NCI-H2029 treated with DMSO at 0.1 percent for 48 hours (cell line): ENCODE results near the gene CHCHD6.
"Not testable (repeated sequence)": the region's sequence is repeated elsewhere in the genome, so short reads cannot be mapped to it uniquely, and the experiment has no call there.

Experiments
- DNase-seq: peaks from one replicate; lab custom pipeline; 2025; lab: John Stamatoyannopoulos, UW

The CHCHD6 gene

GRCh38 chr3:126766653-126767052, 62.6 kb downstream of the CHCHD6 start:
- DNase-seq = no peak

- DNase-seq = no peak
These were observed 64.9 kb downstream of the CHCHD6 start for GRCh38 chr3:126768903-126769302.

GRCh38 chr3:126770096-126770495, 66.1 kb downstream of the CHCHD6 start:
- DNase-seq = no peak

GRCh38 chr3:126773167-126773566, 69.1 kb downstream of the CHCHD6 start:
- DNase-seq = no peak

- DNase-seq = no peak
These were observed 69.7 kb downstream of the CHCHD6 start for GRCh38 chr3:126773783-126774182.

GRCh38 chr3:126777366-126777765, 73.3 kb downstream of the CHCHD6 start:
- DNase-seq = no peak

GRCh38 chr3:126780666-126781065, 76.6 kb downstream of the CHCHD6 start:
- DNase-seq = no peak

- no peak for DNase-seq
These were observed 77.4 kb downstream of the CHCHD6 start for GRCh38 chr3:126781406-126781805.

GRCh38 chr3:126781889-126782491, 78.0 kb downstream of the CHCHD6 start:
- no peak for DNase-seq

GRCh38 chr3:126782536-126782935, 78.5 kb downstream of the CHCHD6 start:
- no peak for DNase-seq

- no peak for DNase-seq
These were observed 80.2 kb downstream of the CHCHD6 start for GRCh38 chr3:126784254-126784653.

GRCh38 chr3:126791320-126791719, 87.3 kb downstream of the CHCHD6 start:
- not testable (repeated sequence) for DNase-seq

- DNase-seq = no peak
These were observed 89.0 kb downstream of the CHCHD6 start for GRCh38 chr3:126792998-126793397.

GRCh38 chr3:126797563-126797962, 93.5 kb downstream of the CHCHD6 start:
- no peak for DNase-seq

- DNase-seq = no peak
These were observed 94.5 kb downstream of the CHCHD6 start for GRCh38 chr3:126798521-126798920.

GRCh38 chr3:126799099-126799498, 95.1 kb downstream of the CHCHD6 start:
- no peak for DNase-seq

GRCh38 chr3:126801312-126801711, 97.3 kb downstream of the CHCHD6 start:
- not testable (repeated sequence) for DNase-seq

- no peak for DNase-seq
These were observed 103.8 kb downstream of the CHCHD6 start for GRCh38 chr3:126807795-126808194.

GRCh38 chr3:126811530-126811929, 107.5 kb downstream of the CHCHD6 start:
- no peak for DNase-seq

- no peak for DNase-seq
These were observed 112.3 kb downstream of the CHCHD6 start for GRCh38 chr3:126816298-126816697.

GRCh38 chr3:126816986-126817777, 113.1 kb downstream of the CHCHD6 start:
- peak; percentile 90 for DNase-seq

GRCh38 chr3:126817781-126818180, 113.7 kb downstream of the CHCHD6 start:
- no peak for DNase-seq

- no peak for DNase-seq
These were observed 114.5 kb downstream of the CHCHD6 start for GRCh38 chr3:126818400-126819095.
